ENCODE results near the gene UFC1.

DNA sequence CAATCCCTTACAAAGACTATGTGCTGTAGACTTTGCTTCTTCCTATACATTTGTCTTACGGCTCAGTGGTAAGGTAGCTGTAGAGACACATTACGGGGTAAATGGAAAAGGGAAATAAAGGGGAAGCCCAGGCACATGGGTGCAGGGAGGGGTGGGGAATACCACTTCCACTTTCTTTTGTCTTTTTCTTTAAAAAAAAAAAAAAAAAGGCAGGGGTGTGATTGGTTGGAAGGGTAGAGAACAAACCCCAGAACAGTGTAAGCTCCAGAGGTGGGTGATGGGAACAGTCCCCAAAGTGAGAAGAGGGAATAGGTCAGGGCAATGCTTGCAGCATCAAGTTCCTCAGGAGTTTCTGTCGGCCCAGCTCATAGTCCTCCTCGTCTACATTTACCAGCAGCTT, 31.9 kb upstream of the UFC1 start:
- TF ChIP-seq, protein P1, sequence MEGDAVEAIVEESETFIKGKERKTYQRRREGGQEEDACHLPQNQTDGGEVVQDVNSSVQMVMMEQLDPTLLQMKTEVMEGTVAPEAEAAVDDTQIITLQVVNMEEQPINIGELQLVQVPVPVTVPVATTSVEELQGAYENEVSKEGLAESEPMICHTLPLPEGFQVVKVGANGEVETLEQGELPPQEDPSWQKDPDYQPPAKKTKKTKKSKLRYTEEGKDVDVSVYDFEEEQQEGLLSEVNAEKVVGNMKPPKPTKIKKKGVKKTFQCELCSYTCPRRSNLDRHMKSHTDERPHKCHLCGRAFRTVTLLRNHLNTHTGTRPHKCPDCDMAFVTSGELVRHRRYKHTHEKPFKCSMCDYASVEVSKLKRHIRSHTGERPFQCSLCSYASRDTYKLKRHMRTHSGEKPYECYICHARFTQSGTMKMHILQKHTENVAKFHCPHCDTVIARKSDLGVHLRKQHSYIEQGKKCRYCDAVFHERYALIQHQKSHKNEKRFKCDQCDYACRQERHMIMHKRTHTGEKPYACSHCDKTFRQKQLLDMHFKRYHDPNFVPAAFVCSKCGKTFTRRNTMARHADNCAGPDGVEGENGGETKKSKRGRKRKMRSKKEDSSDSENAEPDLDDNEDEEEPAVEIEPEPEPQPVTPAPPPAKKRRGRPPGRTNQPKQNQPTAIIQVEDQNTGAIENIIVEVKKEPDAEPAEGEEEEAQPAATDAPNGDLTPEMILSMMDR (IDR thresholded peaks at IDR 0.05), result no peak
- no peak for TF ChIP-seq POLR2A (IDR thresholded peaks at IDR 0.05)
